Measurements from ENCODE around the gene SMOC1.

- TF ChIP-seq CTCF (IDR thresholded peaks at IDR 0.05) (no peak), POLR2A (IDR thresholded peaks at IDR 0.05) (no peak)
Observed at GRCh38 chr14:70036665-70037064, 157.4 kb downstream of the SMOC1 start.

All from body of pancreas (tissue), 4 donors.